GM06990 (cell line): ENCODE data around the gene AMH.

Experiments
- DNase-seq: peaks from one replicate; pipeline ENCODE4 v3.0.0-alpha.2; 2011; ENCODE audit not compliant: insufficient read length; ENCODE audit errors: extremely low read depth
- H3K27me3 ChIP-seq: replicated peaks from 2 replicates; pipeline ENCODE4 v1.6.0; 2011; ENCODE audit warnings: low read length; ENCODE audit not compliant: control insufficient read depth, insufficient read depth
- H3K36me3 ChIP-seq: 2 replicates; pipeline ENCODE4 v1.5.1; 2011; ENCODE audit warnings: low read length; ENCODE audit not compliant: control insufficient read depth, insufficient read depth
- H3K4me3 ChIP-seq: replicated peaks from 2 replicates; pipeline ENCODE4 v1.5.1; 2011; ENCODE audit warnings: low read depth, mild to moderate bottlenecking, control low read depth, low read length
- TF ChIP-seq, protein P1 (sequence below): IDR thresholded peaks from 2 replicates; pipeline ENCODE4 v1.5.1; 2011; ENCODE audit warnings: low read length, control low read depth, mild to moderate bottlenecking, inconsistent platforms; ENCODE audit not compliant: insufficient read depth, poor library complexity, severe bottlenecking

Gene AMH

DNA sequence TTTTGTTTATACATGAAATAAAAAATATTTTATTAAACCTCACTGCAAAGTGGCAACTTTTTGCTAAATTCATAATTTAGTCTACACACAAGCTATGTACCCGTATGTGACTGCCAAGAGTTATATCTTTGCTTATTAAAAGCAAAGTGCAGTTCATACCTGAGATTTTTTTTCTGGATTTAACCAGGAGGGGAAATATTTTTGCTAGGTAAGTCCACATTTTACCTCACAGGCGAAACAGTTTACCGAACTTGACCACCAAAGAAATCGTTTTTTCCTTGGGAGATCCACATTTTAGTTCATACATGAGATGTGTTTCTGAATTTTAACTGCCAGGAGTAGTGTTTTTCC lies 19.3 kb downstream of the AMH start:
- peaks cover 3% of the 10 kb centered on the region; the same call in 1 of the 2 replicates for H3K36me3 ChIP-seq
- H3K4me3 ChIP-seq, result peak overlapping the region; percentile 62; the same call in 1 of the 2 replicates
- no peak for DNase-seq
- TF ChIP-seq, protein P1, sequence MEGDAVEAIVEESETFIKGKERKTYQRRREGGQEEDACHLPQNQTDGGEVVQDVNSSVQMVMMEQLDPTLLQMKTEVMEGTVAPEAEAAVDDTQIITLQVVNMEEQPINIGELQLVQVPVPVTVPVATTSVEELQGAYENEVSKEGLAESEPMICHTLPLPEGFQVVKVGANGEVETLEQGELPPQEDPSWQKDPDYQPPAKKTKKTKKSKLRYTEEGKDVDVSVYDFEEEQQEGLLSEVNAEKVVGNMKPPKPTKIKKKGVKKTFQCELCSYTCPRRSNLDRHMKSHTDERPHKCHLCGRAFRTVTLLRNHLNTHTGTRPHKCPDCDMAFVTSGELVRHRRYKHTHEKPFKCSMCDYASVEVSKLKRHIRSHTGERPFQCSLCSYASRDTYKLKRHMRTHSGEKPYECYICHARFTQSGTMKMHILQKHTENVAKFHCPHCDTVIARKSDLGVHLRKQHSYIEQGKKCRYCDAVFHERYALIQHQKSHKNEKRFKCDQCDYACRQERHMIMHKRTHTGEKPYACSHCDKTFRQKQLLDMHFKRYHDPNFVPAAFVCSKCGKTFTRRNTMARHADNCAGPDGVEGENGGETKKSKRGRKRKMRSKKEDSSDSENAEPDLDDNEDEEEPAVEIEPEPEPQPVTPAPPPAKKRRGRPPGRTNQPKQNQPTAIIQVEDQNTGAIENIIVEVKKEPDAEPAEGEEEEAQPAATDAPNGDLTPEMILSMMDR, result no peak
- H3K27me3 ChIP-seq, result no peaks in the 10 kb centered on the region

DNA sequence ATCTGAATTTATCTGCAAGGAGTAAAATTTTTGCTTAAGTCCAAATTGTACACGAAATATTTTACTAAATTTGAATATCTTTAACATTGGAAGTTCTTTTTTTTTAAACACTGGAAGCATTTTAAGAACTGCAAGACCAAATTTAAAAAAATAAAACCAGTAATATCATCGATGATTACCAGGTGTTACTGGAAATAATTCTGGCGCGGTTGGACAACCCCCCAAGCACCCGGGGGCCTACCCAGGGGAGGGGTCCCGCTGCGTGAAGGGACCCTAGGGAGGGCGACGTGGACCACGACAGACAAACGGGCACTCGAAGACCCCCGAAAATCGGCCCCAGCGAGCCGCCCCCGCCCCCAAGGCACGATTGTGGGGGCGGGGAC lies 19.7 kb downstream of the AMH start:
- DNase-seq, result no peak
- Histone ChIP-seq H3K27me3 (no peaks in the 10 kb centered on the region), H3K4me3 (peak overlapping the region; percentile 62), H3K36me3 (peaks cover 3% of the 10 kb centered on the region; the same call in 1 of the 2 replicates)
- TF ChIP-seq, protein P1, result no peak

DNA sequence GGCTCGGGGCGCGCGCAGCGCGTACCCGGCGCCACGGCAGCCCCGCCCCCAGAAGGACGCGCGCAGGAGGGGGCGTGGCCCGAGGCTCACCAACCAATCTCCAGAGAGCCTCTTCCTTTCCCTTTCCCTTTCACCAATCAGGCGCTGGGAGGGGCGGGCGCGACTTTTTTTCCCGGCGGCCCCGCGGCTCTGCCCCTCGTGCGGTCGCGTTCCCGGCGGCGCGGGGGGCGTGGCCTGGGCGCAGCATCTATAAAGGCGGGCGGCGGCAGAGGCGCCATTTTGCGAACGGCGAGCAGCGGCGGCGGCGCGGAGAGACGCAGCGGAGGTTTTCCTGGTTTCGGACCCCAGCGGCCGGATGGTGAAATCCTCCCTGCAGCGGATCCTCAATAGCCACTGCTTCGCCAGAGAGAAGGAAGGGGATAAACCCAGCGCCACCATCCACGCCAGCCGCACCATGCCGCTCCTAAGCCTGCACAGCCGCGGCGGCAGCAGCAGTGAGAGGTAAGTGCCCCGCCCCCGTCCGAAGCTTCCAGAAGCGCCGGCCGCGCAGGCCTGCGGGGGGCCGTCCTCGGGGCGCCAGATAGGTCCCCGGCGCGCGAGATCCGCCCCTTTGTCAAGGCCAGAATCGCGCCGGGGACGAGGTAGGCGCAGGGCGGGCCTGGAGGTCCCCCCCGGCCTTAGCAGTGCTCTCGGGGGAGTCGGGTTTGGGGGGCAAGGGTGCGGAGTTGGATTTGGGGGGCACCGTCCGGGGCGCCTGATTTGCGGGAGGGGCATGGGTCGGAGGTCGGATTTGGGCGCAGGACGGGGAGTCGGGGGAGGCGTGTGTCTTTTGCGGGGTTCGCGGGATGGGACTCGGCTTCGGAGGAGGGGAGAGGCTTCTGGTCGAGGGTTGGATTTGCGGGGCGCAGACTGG lies 20.4 kb downstream of the AMH start:
- peak; percentile 96 for DNase-seq
- H3K36me3 ChIP-seq, result peaks cover 3% of the 10 kb centered on the region; the same call in 1 of the 2 replicates
- H3K27me3 ChIP-seq, result no peaks in the 10 kb centered on the region
- TF ChIP-seq, protein P1, result peak; percentile 20
- peak overlapping the region; percentile 97 for H3K4me3 ChIP-seq

DNA sequence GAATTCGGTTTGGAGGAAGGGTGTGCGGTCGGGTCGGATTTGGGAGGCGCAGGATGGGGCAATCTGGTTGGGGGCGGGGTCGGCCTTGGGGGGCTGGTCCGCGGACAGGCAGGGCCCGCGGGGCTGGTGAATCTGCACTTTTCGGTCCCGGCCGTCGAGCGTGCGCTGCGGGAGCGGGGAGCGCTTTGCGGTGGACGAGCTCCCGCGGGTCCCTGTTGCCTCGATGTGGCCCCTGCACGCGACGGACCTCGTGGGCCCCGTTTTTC lies 21.0 kb downstream of the AMH start:
- Histone ChIP-seq H3K27me3 (no peaks in the 10 kb centered on the region), H3K36me3 (peaks cover 5% of the 10 kb centered on the region; the same call in 1 of the 2 replicates), H3K4me3 (peak overlapping the region; percentile 97)
- TF ChIP-seq, protein P1, result no peak
- no peak for DNase-seq

DNA sequence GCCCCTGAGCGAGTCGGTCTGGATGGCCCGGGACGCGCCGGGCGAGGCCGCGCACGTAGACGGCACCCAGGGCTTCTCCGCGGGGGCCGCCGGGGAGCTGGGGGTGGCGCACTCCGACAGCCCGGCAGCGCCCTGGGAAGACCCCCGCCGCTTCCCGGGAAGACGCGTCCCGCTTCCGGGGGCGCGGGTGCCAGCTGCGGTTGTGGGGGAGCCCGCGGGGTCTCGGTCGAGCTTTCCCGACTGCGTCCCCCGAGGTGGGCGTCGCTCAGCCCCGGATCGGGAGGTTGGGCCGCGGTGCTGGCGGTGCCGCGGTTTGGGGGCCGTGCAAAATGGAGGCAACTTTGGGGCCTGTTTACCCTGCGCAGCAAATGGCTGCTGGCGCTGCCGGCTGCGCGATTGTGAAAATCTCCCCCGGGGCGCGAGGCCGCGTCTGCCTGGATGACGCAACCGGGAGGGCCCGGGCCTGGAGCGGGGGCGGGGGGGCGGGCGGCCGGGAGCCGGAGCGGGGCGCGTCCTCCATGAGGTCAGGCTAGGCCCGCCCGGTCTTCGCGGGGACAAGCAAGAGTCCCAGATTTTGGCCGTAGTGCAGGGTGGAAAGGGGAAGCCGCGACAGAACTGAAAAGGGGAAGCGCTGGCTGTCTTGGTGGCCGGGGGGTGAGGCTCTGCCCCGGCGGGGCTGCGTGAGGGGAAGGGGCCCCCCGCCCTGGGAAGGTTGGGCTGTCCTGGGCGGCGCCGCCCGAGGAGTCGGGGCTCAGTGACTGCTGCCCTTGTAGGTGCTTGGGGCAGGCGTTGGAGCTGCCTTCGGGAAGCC lies 21.5 kb downstream of the AMH start:
- peak; percentile 80 for DNase-seq
- Histone ChIP-seq H3K36me3 (peaks cover 7% of the 10 kb centered on the region), H3K4me3 (peak overlapping the region; percentile 97), H3K27me3 (no peaks in the 10 kb centered on the region)
- TF ChIP-seq, protein P1, result no peak
